Measurements from ENCODE around the gene CCBE1. TPM values are rescaled to one million over a fixed set of nuclear protein-coding genes. Genes with fewer than 3 reads are reported as not detected.
"Not testable (repeated sequence)": the region's sequence is repeated elsewhere in the genome, so short reads cannot be mapped to it uniquely, and the experiment has no call there.

Gene CCBE1
- total RNA-seq, 1 donor from 2014 or later, result under 0.01 TPM

- no peak for DNase-seq (ENCODE audit: low read depth in 2 of 2)
Measured at GRCh38 chr18:59657012-59657411, 40.2 kb downstream of the CCBE1 start.

DNA sequence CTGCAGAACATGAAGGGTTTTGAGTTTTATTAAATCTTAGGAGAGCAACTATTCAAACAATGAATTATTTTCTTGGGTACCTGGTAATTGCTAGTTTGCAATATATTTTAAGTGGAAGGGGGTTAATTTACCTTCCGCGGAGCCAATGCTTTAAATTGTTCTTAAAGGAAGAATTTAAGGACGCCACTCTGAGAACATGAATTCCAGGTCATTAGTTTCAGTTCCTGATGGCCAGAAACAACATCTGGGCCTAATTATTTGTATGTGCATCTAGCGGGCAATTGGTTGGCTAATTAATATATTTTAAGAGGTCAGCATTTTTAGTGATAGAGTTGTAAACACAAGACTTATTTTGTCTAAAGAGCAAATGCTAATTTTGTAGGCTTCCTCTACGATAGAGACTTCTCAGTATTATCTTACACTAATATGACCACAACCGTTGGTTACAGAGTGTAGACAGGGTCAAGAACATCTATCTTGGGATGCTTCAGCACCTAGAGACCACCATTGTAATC lies 40.8 kb downstream of the CCBE1 start:
- no peak for DNase-seq (ENCODE audit: low read depth in 2 of 2)

DNA sequence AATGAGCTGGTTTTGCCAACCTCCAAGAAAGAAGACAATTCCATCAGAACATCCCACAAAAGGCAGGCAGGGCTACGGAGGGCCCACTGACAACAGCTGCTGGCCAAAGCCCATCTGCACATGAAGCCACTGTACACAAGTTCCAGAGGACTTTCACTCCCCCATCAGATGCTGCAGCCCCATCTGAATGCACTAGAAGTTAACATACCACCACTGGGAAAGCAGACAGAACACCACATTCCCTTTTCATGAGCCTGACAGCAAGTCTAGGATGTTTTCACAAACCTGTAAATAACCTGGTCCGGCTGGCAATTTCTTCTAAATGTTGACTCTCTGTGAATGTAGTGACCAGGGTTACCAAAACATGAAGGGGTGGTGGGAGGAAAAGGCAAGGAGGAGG lies 41.5 kb downstream of the CCBE1 start:
- DNase-seq (ENCODE audit: low read depth in 2 of 2), result no peak

GRCh38 chr18:59651071-59651470 lies 46.2 kb downstream of the CCBE1 start:
- DNase-seq (ENCODE audit: low read depth in 2 of 2), result peak in 1 of 2 donors; percentile 13

DNA sequence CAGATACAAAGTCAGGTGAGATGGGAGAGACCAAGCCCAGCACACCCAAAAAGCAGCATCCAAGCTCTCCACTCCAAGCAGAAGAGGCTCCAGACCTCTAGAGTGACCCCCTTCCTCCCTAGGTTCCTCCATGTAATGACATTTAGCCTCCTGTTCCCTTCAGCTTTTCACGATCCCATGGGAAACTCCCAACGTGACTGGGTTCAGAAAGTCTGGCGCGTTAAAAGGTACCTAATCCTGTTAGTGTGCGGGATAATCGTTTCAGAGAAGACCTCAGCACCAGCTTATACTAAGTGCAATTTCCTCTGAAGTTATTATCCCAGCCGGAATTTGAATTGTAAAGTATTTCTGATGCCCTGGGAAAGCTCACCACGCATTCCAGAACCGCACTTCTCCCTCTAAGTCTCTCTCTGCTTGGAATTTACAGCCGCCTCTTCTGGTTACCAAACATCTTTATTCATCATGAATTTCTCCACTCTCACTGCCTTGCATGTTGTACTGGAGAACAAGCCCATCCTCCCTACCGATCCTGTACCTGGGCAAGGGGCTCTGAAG lies 46.9 kb downstream of the CCBE1 start:
- no peak for DNase-seq (ENCODE audit: low read depth in 2 of 2)

DNA sequence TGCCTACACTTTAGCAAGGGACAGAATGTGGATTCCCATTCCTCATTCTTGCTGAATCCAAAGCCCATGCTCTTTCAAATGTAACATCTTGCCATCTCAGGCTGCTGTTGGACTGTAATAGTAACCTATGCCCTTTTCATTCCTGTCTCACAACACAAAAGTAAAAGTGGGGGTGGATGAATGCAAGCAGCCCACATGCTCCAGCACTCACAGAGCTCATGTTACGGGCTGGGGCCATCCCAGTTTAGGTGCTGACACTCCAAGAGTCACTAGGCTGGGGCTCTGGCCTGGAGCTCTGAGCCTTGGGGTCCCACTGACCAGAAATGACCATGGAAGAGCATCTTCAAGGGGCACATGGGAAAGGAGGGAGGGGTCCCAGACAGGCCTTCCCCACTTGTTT lies 47.6 kb downstream of the CCBE1 start:
- no peak for DNase-seq (ENCODE audit: low read depth in 2 of 2)

- DNase-seq (ENCODE audit: low read depth in 2 of 2), result not testable (repeated sequence)
Measured at GRCh38 chr18:59648469-59648868, 48.8 kb downstream of the CCBE1 start.

DNA sequence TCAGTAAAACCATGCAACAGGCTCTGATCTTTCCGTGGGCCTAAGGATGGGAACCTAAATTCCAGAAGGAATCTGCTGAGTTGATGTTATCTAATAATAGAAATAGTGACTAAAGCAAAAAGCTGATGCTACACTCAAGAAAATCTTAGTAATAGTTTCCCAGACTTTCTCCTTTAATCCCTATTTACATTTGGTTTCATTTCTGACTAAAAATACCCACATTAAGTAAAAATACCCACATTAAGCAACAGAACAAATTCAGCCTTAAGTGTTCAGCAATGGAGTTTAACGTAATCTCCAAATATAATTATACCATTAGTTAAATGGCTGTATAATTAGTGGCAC lies 50.3 kb downstream of the CCBE1 start:
- DNase-seq (ENCODE audit: low read depth in 2 of 2), result no peak

DNA sequence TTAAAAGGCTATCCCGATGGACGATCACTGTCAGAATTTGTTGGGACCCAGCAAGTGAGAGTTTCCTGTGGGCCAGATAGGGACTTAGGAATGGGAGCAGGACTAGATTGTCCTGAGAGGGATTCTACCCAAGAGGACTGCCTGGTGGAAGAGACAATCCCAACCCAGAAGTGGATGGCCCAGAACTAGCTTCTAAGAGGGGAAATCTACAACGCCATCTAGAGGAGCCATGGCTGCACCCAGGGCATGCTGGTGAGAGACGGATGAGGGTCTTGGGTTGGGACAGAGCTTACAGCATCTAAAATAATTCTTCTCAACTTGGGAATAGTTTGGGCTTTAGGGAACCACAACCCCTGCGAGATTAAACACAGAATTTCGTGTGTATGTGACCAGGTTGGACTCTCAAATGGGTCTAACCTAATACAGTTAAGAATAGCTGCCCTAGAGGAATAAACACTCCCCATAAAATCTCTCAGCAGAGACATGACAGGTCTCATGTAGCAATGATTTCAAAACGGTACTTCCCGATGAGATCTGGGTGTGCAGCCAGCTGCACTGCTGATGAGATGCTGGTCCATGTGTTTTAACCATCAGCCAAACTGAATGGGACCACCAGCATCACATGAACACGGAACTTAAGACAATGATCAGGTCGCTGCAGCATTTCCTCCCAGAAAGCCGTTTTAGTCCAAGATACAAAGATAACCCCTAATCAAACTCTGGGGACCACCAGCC lies 50.8 kb downstream of the CCBE1 start:
- DNase-seq (ENCODE audit: low read depth in 2 of 2), result no peak

GRCh38 chr18:59643740-59644139 lies 53.5 kb downstream of the CCBE1 start:
- no peak for DNase-seq (ENCODE audit: low read depth in 2 of 2)

- DNase-seq (ENCODE audit: low read depth in 2 of 2), result no peak
Measured at GRCh38 chr18:59640721-59641120, 56.5 kb downstream of the CCBE1 start.

DNA sequence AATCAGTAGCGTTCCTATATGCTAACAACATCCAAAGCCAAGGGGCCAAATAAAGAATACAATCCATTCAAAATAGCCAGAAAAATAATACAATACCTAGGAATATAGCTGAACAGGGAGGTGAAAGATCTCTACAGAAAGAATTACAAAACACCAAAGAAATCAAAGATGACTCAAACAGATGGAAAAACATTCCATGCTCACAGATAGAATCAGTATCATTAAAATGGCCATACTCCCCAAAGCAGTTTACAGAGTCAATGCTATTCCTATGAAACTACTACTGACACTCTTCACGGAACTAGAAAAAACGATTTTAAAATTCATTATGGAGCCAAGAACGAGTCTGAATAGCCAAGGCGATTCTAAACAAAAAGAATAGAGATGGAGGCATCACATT lies 57.4 kb downstream of the CCBE1 start:
- no peak for DNase-seq (ENCODE audit: low read depth in 2 of 2)

DNA sequence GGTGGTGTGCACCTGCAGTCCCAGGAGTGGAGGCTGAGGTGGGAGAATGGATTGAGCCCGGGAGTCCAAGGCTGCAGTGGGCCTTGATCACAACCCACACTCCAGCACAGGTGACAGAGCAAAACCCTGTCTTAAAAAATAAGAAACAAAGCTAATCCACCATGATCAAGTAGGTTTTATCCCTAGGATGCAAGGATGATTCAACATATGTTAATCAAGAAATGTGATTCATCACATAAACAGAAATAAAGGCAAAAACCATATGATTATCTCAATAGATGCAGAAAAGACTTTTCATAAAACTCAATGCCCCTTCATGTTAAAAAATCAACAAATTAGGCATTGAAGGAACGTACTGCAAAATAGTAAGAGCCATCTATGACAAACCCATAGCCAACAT lies 58.1 kb downstream of the CCBE1 start:
- no peak for DNase-seq (ENCODE audit: low read depth in 2 of 2)

GRCh38 chr18:59633961-59634485 lies 63.2 kb downstream of the CCBE1 start:
- peak in 1 of 2 donors; percentile 74 for DNase-seq (ENCODE audit: low read depth in 2 of 2)

- no peak for DNase-seq (ENCODE audit: low read depth in 2 of 2)
Measured at GRCh38 chr18:59633317-59633716, 63.9 kb downstream of the CCBE1 start.

- peak; percentile 20 to 69 for DNase-seq (ENCODE audit: low read depth in 2 of 2)
Measured at GRCh38 chr18:59631583-59632181, 65.5 kb downstream of the CCBE1 start.

DNA sequence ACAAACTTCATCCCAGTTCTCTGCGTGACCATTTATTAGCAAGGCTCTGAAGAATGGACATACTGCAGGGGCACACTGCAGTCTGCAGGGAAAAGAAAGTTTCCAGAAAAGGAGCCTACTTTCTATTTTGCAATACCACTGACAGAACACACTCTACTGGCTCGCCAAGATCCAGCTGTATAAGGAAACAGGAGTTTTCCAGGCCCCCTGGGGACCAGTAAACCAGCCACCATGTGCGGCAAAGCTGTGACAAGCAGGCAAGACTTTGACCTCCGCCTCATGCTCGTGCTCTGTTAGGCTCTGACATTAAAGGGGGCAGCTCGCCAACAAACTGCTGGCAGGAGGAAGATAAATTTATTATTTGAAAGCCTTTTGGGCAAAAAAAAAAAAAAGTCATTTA lies 67.3 kb downstream of the CCBE1 start:
- no peak for DNase-seq (ENCODE audit: low read depth in 2 of 2)

DNA sequence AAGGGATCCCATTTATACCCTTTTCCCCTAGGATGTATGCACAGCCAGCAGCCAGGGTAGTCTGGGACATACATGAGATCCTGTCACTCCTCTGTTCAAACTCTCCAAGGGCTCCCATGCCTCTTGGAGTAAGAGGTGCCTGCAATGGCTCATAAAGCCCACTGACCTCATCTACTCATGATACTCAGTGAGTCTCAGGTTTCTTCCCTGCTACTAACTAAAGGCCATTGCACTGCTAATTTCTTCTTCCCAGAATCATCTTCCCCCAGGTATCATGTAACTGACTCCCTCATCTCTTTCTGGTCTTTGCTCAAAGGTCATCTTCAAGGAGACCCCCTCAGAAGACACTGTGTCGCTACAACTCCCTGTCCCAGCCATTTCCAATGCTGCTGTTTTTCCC lies 68.2 kb downstream of the CCBE1 start:
- DNase-seq (ENCODE audit: low read depth in 2 of 2), result no peak

DNA sequence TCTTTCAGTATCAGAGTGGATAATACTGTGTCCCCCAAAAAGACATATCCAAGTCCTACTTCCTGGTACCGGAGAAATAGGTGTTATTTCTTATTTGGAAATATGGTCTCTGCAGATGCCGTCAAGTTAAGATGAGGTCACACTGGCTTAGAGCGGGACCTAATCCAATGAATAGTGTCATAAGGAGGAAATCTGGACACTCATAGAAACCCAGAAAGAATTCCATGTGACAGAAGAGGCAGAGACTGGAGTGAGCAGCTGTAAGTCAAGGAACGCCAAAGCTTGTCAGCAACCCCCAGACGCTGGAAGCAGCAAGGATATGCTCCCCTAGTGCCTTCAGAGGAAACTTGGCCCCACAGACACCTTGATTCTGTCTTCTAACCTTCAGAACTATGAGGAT lies 69.8 kb downstream of the CCBE1 start:
- no peak for DNase-seq (ENCODE audit: low read depth in 2 of 2)

- DNase-seq (ENCODE audit: low read depth in 2 of 2), result no peak
Measured at GRCh38 chr18:59624369-59624765, 72.9 kb downstream of the CCBE1 start.

- no peak for DNase-seq (ENCODE audit: low read depth in 2 of 2)
Measured at GRCh38 chr18:59623456-59624368, 73.5 kb downstream of the CCBE1 start.

DNA sequence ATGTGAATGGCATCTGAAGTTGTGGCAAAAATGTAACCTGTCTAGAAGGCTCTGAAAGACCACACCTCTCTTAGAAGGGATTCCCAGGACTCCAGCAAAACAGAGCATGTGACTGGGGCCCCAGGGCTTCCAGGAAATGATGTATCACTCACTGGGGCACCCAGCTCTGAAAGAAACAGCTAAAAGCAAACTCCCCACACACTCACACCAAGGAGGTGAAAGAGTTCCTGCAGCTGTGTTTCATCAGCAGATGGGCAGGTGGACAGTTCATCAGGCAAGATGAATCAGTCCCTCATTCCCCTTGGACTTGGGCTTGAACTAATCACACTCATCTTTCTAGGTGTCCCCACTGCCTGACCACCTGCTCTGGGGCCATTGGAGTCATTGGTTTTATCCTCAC lies 76.2 kb downstream of the CCBE1 start:
- peak in 1 of 2 donors; percentile 35 for DNase-seq (ENCODE audit: low read depth in 2 of 2)

Data from lung microvascular endothelial cell (primary cell).